ENCODE measurements around the gene NOX3.

Gene NOX3

GRCh38 chr6:155395339-155395738 lies 60.3 kb downstream of the NOX3 start:
- Histone ChIP-seq H3K9me3 (ENCODE audit: control insufficient read depth, low read depth, low read length) (no peaks in the 10 kb centered on the region), H3K4me1 (ENCODE audit: control insufficient read depth, low read depth, low read length) (no peaks in the 10 kb centered on the region), H3K4me3 (ENCODE audit: low read length) (no peak overlapping the region), H3K27me3 (ENCODE audit: control insufficient read depth, insufficient read depth, low read length) (no peaks in the 10 kb centered on the region), H3K36me3 (ENCODE audit: control insufficient read depth, low read depth, low read length) (no peaks in the 10 kb centered on the region), H3K27ac (ENCODE audit: low read length) (no peak overlapping the region), H3K9ac (ENCODE audit: low read length) (no peak overlapping the region)

DNA sequence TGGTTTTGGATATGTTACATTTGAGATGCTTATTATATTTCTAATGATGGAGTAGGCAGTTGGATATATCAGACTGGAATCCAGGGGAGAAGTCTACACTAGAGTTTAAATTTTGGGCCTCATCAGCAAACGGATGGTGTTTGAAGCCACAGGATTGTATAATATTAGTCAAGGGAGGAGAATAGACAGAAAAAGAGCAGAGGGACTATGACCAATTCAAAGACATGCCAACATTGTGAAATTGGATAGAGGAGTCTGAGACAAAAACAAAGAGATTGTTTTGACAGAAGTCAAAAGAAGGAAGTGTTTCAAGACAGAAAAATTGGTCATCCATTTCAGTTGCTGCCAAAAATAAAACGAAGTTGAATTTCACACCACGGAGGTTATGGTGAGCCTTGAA lies 66.5 kb downstream of the NOX3 start:
- H3K4me1 ChIP-seq (ENCODE audit: control insufficient read depth, low read depth, low read length): no peaks in the 10 kb centered on the region
- H3K36me3 ChIP-seq (ENCODE audit: control insufficient read depth, low read depth, low read length): no peaks in the 10 kb centered on the region
- H3K9me3 ChIP-seq (ENCODE audit: control insufficient read depth, low read depth, low read length): no peaks in the 10 kb centered on the region
- H3K27ac ChIP-seq (ENCODE audit: low read length): no peak overlapping the region
- no peaks in the 10 kb centered on the region for H3K27me3 ChIP-seq (ENCODE audit: control insufficient read depth, insufficient read depth, low read length)
- H3K4me3 ChIP-seq (ENCODE audit: low read length): no peak overlapping the region
- H3K9ac ChIP-seq (ENCODE audit: low read length): no peak overlapping the region

DNA sequence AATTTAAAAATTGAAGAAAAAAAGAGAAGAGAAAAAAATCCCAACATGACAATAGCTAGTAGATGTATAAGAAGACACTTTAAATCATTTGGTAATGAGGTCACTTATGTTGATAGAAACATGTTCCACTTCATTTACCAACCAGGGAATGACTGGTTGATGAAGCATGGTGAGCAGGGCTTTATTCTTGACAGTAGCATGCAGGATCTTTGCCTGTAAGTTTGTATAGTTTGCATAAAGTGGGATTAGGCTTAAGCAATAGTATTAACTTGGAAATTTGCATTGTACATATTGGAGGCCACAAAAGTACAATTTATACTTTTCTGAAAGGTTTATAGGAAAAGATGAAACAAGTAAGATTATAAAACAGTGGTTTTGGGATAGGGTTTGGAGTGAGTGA lies 67.0 kb downstream of the NOX3 start:
- H3K36me3 ChIP-seq (ENCODE audit: control insufficient read depth, low read depth, low read length): no peaks in the 10 kb centered on the region
- no peaks in the 10 kb centered on the region for H3K9me3 ChIP-seq (ENCODE audit: control insufficient read depth, low read depth, low read length)
- no peaks in the 10 kb centered on the region for H3K4me1 ChIP-seq (ENCODE audit: control insufficient read depth, low read depth, low read length)
- H3K9ac ChIP-seq (ENCODE audit: low read length): no peak overlapping the region
- no peak overlapping the region for H3K4me3 ChIP-seq (ENCODE audit: low read length)
- H3K27ac ChIP-seq (ENCODE audit: low read length): no peak overlapping the region
- H3K27me3 ChIP-seq (ENCODE audit: control insufficient read depth, insufficient read depth, low read length): no peaks in the 10 kb centered on the region

DNA sequence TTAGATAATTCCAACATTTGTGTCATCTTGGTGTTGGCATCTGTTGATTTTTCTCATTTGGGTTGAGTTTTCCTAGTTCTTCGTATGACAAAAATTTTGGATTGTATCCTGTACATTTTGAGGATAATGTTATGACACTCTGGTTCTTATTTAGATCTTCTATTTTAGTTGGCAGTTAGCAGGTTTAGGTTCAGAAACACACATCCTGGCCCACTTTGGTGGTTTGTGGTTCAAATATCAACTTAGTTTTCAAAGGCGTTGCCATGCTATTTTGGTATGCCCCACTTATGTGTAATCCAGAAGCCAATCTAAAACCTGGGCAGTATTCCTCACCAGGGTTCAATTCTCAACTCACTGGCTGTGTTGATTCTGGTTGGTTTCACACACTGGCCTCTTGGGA lies 68.2 kb downstream of the NOX3 start:
- Histone ChIP-seq H3K9ac (ENCODE audit: low read length) (no peak overlapping the region), H3K4me1 (ENCODE audit: control insufficient read depth, low read depth, low read length) (no peaks in the 10 kb centered on the region), H3K27ac (ENCODE audit: low read length) (no peak overlapping the region), H3K36me3 (ENCODE audit: control insufficient read depth, low read depth, low read length) (no peaks in the 10 kb centered on the region), H3K4me3 (ENCODE audit: low read length) (no peak overlapping the region), H3K27me3 (ENCODE audit: control insufficient read depth, insufficient read depth, low read length) (no peaks in the 10 kb centered on the region), H3K9me3 (ENCODE audit: control insufficient read depth, low read depth, low read length) (no peaks in the 10 kb centered on the region)

GRCh38 chr6:155384321-155384952 lies 71.2 kb downstream of the NOX3 start:
- Histone ChIP-seq H3K4me1 (ENCODE audit: control insufficient read depth, low read depth, low read length) (no peaks in the 10 kb centered on the region), H3K4me3 (ENCODE audit: low read length) (no peak overlapping the region), H3K9ac (ENCODE audit: low read length) (no peak overlapping the region), H3K9me3 (ENCODE audit: control insufficient read depth, low read depth, low read length) (no peaks in the 10 kb centered on the region), H3K27ac (ENCODE audit: low read length) (no peak overlapping the region), H3K27me3 (ENCODE audit: control insufficient read depth, insufficient read depth, low read length) (no peaks in the 10 kb centered on the region), H3K36me3 (ENCODE audit: control insufficient read depth, low read depth, low read length) (no peaks in the 10 kb centered on the region)

DNA sequence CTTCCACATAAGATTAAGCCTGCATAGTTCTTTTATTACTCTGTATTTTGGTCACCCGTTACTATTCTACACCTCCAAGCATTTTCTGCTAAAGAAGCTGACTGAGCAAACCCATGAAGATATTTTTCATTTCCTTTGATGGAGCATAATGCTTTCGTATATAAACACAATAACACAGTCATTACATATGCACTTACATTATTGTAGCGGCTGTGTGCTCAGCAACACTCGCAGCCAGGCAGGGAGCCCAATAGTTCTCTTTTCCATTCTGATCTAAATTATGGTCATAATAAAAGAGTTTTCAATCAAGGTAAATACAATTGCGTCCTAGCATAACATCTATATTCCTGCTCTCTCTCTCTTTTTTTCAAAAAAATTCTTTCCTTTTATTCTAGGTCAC lies 71.7 kb downstream of the NOX3 start:
- H3K4me1 ChIP-seq (ENCODE audit: control insufficient read depth, low read depth, low read length): no peaks in the 10 kb centered on the region
- no peak overlapping the region for H3K9ac ChIP-seq (ENCODE audit: low read length)
- no peak overlapping the region for H3K27ac ChIP-seq (ENCODE audit: low read length)
- no peaks in the 10 kb centered on the region for H3K36me3 ChIP-seq (ENCODE audit: control insufficient read depth, low read depth, low read length)
- H3K9me3 ChIP-seq (ENCODE audit: control insufficient read depth, low read depth, low read length): no peaks in the 10 kb centered on the region
- H3K27me3 ChIP-seq (ENCODE audit: control insufficient read depth, insufficient read depth, low read length): no peaks in the 10 kb centered on the region
- H3K4me3 ChIP-seq (ENCODE audit: low read length): no peak overlapping the region

- Histone ChIP-seq H3K9ac (ENCODE audit: low read length) (no peak overlapping the region), H3K27ac (ENCODE audit: low read length) (no peak overlapping the region), H3K27me3 (ENCODE audit: control insufficient read depth, insufficient read depth, low read length) (no peaks in the 10 kb centered on the region), H3K36me3 (ENCODE audit: control insufficient read depth, low read depth, low read length) (no peaks in the 10 kb centered on the region), H3K9me3 (ENCODE audit: control insufficient read depth, low read depth, low read length) (no peaks in the 10 kb centered on the region), H3K4me1 (ENCODE audit: control insufficient read depth, low read depth, low read length) (no peaks in the 10 kb centered on the region), H3K4me3 (ENCODE audit: low read length) (no peak overlapping the region)
Measured at GRCh38 chr6:155382338-155382685, 73.3 kb downstream of the NOX3 start.

DNA sequence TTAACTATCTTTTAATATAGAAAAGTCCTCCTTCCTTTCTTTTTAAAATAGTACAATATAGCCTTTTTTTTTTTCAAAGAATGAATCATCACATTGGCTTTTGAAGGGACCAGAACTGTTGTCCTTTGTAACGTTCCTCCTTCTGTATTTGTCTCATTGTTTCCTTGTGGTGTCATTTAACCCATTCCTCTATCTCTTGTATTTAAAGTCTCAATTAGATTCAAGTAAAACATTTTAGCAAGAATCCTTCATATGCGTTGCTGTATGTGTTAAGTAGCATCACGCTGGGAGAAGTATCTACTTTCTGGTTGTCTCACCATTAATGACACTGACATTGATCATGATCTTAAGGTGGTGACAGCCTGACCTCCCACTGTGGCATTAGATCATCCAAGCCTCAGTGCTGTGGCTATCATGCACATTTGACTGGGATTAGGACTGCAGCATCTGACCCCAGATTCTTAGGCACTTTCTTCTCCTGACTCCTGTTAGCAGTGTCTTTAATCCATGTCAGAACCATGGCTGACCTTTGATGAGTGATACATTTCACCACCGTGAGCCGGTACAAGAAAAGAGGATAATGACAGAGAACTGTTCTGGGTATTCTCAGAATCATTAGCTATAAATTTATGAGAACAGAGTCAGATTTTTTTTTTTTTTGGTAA lies 73.8 kb downstream of the NOX3 start:
- H3K27ac ChIP-seq (ENCODE audit: low read length): no peak overlapping the region
- no peaks in the 10 kb centered on the region for H3K27me3 ChIP-seq (ENCODE audit: control insufficient read depth, insufficient read depth, low read length)

GRCh38 chr6:155380666-155381332 lies 74.8 kb downstream of the NOX3 start:
- no peaks in the 10 kb centered on the region for H3K27me3 ChIP-seq (ENCODE audit: control insufficient read depth, insufficient read depth, low read length)
- no peaks in the 10 kb centered on the region for H3K9me3 ChIP-seq (ENCODE audit: control insufficient read depth, low read depth, low read length)
- H3K27ac ChIP-seq (ENCODE audit: low read length): no peak overlapping the region
- H3K9ac ChIP-seq (ENCODE audit: low read length): no peak overlapping the region
- H3K4me1 ChIP-seq (ENCODE audit: control insufficient read depth, low read depth, low read length): no peaks in the 10 kb centered on the region
- H3K4me3 ChIP-seq (ENCODE audit: low read length): no peak overlapping the region
- no peaks in the 10 kb centered on the region for H3K36me3 ChIP-seq (ENCODE audit: control insufficient read depth, low read depth, low read length)

More for the DNA sequence above, 73.8 kb downstream of the NOX3 start:
- no peak overlapping the region for H3K4me3 ChIP-seq (ENCODE audit: low read length)
- no peak overlapping the region for H3K9ac ChIP-seq (ENCODE audit: low read length)
- no peaks in the 10 kb centered on the region for H3K36me3 ChIP-seq (ENCODE audit: control insufficient read depth, low read depth, low read length)
- H3K9me3 ChIP-seq (ENCODE audit: control insufficient read depth, low read depth, low read length): no peaks in the 10 kb centered on the region
- H3K4me1 ChIP-seq (ENCODE audit: control insufficient read depth, low read depth, low read length): no peaks in the 10 kb centered on the region

DNA sequence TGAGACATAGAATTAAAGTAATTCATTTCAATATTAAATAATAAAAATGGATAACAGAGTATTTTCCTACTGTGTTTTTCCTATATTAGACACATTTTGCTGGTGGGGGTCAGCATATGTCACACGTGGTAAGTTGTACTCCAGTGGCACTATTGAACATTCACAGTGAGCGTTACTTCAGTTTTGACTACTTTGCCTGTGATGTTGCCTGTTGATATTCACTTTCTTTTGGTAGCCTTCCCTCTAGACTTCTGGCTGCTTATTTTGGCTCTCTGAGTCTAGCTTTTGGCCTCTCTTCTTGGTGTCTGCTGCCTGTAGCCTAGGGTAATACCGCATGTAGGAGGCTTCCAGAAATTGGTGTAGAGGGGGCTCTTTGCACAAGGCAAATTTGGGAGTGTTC lies 76.9 kb downstream of the NOX3 start:
- no peak overlapping the region for H3K27ac ChIP-seq (ENCODE audit: low read length)
- H3K9ac ChIP-seq (ENCODE audit: low read length): no peak overlapping the region
- H3K4me1 ChIP-seq (ENCODE audit: control insufficient read depth, low read depth, low read length): no peaks in the 10 kb centered on the region
- no peaks in the 10 kb centered on the region for H3K36me3 ChIP-seq (ENCODE audit: control insufficient read depth, low read depth, low read length)
- no peaks in the 10 kb centered on the region for H3K9me3 ChIP-seq (ENCODE audit: control insufficient read depth, low read depth, low read length)
- H3K4me3 ChIP-seq (ENCODE audit: low read length): no peak overlapping the region
- H3K27me3 ChIP-seq (ENCODE audit: control insufficient read depth, insufficient read depth, low read length): no peaks in the 10 kb centered on the region

GRCh38 chr6:155378276-155378675 lies 77.4 kb downstream of the NOX3 start:
- Histone ChIP-seq H3K27me3 (ENCODE audit: control insufficient read depth, insufficient read depth, low read length) (no peaks in the 10 kb centered on the region), H3K36me3 (ENCODE audit: control insufficient read depth, low read depth, low read length) (no peaks in the 10 kb centered on the region), H3K27ac (ENCODE audit: low read length) (no peak overlapping the region), H3K4me3 (ENCODE audit: low read length) (no peak overlapping the region), H3K9me3 (ENCODE audit: control insufficient read depth, low read depth, low read length) (no peaks in the 10 kb centered on the region), H3K9ac (ENCODE audit: low read length) (no peak overlapping the region), H3K4me1 (ENCODE audit: control insufficient read depth, low read depth, low read length) (no peaks in the 10 kb centered on the region)

DNA sequence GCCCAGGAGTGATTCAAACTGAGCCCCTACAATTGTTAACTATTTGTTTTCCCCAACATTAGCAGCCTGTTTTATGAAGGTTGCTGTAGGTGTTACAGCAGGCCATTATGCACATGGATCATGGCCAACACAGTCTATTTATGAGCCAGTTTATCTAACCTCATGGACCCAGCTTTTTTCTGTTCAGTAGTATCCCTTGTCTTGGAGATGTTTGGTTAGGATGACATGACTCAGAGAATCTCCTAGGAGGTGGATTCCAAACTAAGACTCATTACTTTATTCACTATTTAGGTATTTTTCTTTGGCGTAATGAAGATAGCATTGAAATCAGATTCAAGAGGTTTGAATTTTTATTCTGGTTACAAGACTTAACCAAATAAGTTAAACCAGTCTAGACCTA lies 78.6 kb downstream of the NOX3 start:
- H3K4me1 ChIP-seq (ENCODE audit: control insufficient read depth, low read depth, low read length): no peaks in the 10 kb centered on the region
- H3K4me3 ChIP-seq (ENCODE audit: low read length): no peak overlapping the region
- H3K9ac ChIP-seq (ENCODE audit: low read length): no peak overlapping the region
- no peaks in the 10 kb centered on the region for H3K9me3 ChIP-seq (ENCODE audit: control insufficient read depth, low read depth, low read length)
- no peaks in the 10 kb centered on the region for H3K27me3 ChIP-seq (ENCODE audit: control insufficient read depth, insufficient read depth, low read length)
- H3K36me3 ChIP-seq (ENCODE audit: control insufficient read depth, low read depth, low read length): no peaks in the 10 kb centered on the region
- no peak overlapping the region for H3K27ac ChIP-seq (ENCODE audit: low read length)
